GOT3 (cell line): ENCODE measurements around the gene NR5A2.

ENCODE experiments used
- DNase-seq: peaks from one replicate; lab custom pipeline; 2025; ENCODE audit warnings: mixed read lengths; lab: John Stamatoyannopoulos, UW

NR5A2 gene

DNA sequence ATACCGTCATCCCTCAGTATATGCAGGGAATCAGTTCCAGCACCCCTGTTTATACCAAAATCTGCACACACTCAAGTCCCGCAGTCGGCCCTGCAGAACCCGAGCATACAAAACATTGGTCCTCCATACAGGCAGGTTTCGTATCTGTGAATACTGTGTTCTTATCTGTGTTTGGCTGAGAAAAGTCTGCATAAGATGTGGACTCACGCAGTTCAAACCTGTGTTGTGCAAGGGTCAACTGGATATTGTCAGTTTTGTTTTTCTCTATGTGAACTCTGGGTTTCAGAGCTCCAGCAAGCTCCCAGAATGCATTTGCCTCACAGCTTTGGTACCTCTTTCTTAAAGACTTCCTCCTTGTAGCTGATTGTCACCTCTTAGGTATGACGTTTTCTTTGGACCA, 100.6 kb downstream of the NR5A2 start:
- no peak for DNase-seq

DNA sequence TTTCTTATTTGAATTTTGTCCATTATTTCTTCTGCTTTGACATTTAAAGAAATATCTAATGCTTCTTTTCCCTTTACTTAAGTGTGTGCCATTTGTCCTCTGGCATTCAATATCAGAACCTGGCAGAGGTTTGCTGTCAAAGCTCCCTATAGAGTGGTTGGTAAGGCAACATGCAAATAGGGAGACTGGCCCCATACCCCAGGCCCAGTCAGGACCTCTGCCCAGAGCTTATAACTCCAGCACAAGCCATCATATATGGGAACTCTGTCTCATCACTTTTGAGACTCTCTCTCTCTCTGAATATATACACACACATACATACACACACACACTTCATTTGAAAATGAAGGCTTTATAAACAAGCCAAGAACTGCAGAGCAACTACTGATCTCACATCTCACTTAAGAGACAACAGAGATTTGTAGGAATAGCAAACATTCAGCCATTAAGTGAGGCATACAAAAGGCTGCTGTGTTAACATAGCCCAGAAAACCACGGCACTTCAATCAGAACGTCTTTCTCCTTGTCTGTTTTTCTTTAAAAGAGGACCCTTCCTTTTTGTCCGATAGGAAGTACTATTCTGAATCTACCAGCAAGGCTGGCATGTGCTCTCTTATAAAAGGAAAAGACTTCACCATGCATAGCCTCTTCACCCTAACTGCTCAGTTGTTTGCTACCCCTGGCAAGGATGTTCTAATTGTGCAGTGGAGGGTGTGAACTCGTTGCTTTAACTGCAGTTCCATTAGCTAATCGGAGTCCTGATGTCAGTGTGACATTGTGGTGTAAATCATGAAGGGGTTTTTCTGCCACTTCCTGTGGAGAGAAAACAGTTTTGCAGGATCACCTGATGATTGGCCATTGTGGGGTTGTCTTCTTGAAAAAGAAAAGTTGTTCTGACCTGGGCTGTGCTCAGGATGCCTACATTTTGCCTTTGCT, 101.7 kb downstream of the NR5A2 start:
- DNase-seq, result no peak

DNA sequence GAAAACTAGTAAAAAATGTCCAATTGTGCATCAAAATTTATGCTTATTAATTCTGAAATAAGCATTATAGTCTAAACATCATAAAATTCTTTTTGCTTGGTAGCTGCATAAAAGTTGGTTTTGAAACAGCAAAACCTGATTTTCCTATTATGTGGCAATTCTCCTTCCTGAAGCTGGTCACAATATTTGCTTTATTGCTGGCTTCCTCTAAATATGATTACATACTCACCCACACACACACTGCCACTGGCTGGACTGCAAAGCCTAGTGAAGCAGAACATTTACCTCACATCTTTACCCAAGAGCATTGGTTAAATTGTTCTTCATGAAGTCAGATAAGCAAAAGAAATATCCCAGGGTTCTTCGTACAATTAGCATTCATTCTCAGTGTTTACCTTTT, 103.0 kb downstream of the NR5A2 start:
- no peak for DNase-seq

DNA sequence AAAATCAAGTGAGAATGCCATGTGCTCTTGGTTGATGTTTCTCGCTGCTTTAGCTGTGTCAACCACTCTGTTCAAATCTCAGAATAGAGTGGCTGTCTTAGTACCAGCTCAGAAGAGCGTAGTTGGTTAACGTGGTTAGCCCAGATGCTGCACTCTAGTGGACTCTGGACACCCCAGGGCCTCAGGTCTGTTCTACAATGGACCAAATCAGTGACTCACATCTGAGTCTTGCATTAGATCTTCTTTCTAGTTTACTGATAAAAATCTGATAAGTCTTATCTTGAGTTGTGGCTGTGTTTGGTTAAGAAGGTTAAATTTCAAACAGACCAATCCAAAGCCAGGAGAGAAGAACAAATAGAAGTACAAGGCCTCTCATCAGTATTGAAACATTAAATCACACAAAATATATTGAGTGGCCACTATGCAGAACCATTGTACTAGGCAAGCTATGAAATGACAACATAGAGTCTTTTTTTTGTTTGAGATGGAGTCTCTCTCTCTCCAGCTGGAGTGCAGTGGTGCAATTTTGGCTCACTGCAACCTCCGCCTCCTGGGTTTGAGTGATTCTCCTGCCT, 104.1 kb downstream of the NR5A2 start:
- no peak for DNase-seq

DNA sequence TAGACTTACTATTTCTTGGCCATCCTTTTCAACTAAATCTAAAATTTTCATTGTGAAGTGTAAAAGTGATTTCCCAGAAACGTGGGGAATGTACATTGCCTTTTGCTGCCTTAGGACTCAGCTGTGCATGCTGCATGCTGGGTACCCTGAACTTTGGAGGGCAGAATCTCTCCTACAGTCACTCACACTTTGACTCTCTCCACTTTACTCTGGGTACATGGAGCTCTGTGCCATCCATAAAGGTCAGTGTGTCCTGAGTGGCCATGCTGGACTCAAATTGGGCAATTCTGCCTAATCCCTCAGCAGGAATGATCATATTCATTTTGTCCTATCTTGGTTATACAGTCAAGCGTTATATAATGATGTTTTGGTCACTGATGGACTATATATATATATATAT, 105.6 kb downstream of the NR5A2 start:
- no peak for DNase-seq

DNA sequence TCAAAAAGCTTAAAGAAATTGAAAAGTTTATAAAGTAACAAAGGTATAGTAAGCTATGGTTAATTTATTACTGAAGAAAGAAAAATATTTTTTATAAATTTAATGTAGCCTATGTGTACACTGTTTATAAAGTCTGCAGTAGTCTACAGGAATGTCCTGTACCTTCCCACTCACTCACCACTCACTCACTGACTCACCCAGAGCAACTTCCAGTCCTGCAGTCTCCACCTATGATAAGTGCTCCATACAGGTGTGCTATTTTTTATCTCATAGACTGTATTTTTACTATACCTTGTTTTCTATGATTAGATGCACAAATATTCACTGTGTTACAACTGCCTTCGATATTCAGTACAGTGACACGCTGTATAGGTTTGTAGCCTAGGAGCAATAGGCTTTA, 106.6 kb downstream of the NR5A2 start:
- no peak for DNase-seq

DNA sequence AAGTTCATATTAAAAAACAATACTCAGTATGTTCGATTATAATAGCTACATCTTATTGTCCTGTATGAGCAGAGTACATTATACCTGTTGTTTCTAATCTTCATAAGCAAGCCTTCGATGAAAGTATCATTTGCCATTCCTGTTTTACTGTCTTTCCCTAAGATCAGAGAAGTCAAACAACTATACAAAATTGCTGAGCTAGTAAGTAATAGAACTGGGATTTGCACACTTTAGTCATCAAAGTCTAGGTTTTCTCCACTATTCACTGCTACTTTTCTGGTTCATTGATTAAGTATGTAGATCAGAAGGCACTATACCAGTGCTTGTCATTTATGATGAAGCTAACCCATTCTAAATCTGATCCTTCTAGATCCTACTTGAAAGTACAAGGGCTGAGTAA, 108.9 kb downstream of the NR5A2 start:
- DNase-seq, result no peak

DNA sequence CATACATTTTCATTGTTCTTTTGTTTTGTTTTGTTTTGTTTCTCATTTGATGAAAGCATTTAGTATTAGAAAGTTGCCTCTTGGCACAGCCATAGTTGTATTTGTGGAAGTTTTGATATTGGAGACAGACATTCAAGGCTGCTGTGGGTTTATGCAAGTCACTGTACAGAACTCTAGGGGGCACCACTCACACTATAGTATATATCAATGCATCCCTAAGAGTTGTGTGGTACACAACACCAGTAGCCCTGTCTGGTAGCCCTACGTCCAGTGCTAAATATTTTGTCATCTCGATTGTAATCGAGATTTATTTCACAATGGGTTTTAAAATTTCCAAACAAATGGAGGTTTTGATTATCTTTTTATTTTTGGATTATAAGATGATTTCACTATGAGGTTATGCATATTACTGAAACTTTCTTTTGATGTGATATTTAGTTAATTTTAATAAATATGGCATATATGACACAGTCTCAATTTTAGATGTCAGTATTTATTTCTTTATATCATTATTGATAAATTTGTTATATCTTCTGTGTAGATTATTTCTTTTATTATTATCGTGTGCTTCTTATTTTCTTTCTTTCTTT, 112.2 kb downstream of the NR5A2 start:
- DNase-seq, result no peak

DNA sequence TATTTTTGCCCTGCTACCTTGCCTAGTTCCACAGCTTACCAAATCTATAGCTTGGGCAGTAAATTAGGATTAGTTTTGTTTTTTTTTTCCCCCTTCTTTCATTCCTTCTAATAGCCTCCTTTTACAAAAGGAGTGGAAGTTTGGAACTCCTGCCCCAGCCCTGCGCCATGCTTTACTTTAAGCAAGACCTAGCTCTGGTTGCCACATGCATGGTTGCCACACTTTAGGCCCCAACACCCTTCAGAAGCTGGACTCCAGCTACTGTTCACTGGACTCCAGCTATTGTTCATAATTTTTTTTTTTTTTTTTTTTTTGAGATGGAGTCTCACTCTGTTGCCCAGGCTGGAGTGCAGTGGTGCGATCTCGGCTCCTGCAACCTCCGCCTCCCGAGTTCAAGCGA, 115.8 kb downstream of the NR5A2 start:
- DNase-seq, result no peak

DNA sequence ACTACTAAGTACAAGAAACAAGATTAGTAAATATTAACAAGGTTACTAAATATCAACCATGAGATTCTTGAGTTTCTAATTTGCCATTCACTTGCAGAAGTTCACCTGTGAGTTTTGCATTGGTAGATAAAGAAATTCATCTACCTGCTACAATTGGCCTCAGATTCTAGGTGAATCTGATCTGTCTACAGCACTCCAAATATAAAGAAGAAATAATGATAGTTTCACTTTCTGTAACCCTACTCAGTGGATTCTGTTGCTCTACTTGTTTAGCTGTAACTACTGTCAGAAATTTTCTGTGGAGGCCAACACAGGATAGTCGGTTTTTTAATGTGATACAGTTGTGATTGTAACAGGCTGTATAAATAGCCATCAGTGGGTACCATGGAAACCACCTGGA, 118.6 kb downstream of the NR5A2 start:
- no peak for DNase-seq

DNA sequence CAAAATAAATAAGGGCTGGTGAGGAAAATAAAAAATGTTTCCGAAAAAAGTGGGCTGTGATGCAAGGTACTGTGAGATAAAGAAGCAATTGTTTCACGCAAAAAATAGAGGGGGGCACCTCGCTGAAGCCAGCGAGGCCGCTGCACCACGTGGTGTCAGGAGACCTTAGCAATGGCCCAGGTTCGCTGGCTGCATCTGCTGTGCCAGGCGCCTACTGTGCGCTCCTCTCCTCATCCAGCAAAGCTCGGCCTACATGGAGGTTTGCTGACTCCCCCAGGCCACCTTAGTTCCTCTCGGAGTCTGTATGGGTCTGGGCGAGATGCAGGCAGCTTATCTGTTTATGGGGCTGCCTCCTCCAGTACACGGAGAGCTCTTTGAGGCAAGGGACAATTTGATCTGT, 119.6 kb downstream of the NR5A2 start:
- DNase-seq, result no peak

DNA sequence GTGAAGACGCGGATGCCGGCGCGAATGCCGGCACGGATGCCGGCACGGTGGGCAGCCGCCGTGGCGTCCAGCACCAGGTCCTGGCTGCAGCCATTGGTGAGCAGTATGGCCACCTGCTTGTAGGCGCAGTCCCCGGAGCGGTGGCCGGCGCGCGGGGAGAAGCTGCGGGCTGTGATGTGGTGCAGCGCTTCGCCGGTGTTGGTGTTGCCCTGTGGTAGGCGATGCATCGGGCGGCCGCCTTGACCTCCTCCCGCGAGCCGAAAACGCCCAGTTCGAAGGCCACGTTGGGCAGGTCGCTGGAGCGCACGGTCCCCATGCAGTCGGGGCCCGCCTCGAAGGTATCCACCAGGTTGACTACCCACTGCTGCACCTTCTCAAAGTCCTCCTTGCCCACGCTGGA, 120.2 kb downstream of the NR5A2 start:
- DNase-seq, result no peak

DNA sequence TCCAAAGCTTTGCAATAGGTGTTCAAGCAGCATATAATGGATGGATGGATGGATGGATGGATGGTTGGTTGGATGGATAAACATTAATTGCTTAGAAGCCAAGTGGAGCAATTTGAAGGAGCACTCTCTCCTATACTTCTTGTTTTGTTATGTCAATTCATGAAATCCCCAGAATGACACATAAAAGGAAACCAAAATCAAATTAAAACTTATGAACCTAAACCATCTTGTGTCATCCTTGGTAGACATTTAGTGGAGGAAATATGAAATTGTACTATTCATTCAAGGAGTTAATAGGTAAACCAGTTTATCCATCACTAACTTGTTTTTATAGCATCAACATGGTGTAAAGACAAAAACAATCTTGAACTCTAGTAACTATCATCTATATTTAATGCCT, 122.5 kb downstream of the NR5A2 start:
- no peak for DNase-seq

DNA sequence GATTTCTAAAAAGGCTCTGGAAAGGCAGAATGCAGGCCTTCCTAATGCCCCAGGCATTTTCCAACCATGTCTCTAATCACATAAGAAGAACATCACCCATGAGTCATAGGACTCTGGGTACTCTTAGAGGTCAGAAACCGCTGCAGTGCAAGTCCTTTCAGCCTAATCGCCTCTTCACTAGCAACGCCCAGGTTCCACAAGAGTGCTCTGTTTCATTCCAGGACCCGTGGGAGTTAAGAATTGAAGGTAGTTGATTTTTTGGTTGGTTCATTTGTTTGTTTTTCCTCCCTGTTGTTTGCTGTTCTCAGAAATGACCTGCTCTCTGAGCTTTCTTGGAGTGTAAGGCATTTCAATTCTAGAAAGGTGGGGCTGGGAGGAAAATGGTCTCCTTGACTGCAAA, 123.2 kb downstream of the NR5A2 start:
- no peak for DNase-seq

DNA sequence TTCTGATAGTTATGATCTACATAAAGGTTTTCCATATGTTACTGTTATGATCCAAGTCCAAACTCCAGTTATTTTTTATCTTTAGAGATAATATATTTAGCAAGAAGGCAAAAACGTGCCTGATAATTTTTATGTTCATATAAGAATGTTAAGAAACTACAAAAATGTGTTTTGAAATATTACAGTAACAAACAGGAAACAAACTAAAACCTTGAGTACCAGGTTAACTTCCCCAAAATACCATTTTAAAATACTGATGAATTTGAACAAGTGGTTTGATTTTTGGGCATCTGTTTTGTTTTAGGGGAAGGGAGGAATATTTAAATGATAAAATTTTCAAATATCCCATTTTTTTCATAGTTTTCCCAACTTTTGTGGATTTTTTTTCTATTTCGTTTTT, 124.8 kb downstream of the NR5A2 start:
- DNase-seq, result no peak

DNA sequence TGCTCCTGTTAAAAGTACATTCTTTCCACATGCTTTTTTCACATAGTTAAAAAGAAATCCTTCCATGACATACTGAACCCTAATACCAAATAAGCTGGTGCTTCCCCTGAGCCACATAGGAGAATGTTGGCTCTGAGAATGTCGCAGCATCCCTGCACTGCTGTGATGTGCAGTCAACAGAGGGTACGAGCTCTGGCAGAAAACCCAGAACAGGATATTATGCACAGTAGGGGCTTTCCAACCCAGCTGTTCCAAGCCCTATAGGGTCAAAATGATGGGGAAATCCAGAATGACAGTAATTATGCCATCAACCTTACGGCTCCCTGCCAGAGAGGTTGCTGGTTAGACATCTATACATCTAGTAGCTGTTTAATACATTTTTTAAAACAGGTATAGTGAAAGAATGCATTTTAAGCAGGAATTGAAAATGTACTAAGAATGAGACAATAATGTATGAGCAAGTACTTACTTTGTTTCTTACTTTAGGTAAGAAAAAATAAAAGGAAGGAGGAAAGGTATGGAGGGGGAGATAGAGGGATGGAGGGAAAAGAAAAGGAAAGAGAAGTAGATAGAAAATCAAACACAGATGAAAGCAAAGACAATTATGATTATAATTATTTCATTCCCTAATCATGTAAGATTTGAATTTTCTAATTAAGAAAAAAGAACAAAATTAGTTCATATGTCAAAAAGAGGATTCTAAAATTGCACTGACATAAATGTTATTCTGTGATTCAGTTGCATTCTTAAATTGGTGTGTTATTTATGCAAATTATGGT, 126.0 kb downstream of the NR5A2 start:
- DNase-seq, result no peak

DNA sequence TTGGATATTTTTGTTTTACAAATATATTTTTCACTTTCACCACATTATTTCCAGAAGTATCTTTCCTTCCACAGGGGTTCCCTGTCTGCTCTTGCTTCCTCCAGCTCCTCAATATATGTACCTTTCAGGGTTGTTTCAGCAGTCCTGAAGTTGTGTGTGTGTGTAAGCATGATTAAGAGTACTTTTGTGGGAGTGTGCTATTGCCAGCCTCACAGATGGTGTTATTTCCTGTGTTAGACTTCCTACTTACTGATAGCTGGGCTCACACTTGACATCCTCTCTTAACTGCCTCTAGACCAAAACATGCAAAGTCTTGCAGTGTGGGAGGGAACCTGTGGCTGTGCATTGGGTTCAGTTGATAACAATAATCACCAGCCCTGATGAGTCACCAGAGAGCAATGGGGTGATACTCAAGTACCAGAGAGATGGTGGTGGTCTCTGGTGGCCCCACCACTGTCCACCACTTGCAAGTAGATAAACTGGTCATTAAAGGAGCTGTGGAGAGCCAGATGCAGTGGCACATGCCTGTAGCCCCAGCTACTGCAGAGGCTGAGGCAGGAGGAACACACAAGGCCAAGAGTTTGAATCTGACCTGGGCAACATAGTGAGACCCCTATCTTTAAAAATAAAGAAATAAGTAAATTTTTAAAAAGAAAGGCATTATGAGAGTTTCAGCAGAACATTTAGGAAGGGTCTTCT, 126.7 kb downstream of the NR5A2 start:
- DNase-seq, result no peak

DNA sequence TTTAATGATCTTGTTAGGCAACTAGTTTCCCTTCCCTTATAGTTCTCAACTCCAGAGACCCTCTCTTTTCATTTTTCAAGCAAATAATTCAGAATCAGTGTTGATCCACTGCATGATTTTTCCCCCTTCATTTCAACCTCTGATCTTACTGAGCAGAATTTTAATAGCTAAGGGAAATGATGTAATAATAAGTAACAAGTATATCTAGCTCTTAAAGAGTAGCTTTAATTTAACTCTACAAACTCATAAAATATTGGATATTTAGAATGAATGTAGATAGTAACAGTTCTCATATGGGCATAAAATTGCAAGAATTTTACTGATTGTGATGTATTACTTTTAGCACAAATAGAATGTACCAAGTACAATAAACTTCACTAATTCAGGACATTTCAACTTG, 130.2 kb downstream of the NR5A2 start:
- DNase-seq, result no peak

DNA sequence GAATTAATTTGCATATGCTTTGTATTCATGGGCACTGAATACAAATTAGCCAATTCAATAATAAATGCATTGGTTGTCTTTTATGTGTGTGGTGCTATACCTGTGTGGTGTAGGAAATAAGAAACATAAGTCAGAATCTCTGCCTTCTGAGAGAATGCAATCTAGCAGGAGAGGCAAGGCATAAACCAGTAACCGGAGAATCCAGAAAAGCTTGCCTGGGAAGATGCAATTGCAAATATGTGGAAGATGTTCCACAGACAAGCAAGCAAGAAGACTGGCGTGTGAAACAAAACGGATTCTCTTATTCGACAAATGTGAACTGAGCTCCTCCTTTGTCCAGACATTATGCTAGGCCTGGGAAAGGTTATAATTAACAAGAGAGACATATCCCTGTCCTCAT, 134.3 kb downstream of the NR5A2 start:
- DNase-seq, result no peak

DNA sequence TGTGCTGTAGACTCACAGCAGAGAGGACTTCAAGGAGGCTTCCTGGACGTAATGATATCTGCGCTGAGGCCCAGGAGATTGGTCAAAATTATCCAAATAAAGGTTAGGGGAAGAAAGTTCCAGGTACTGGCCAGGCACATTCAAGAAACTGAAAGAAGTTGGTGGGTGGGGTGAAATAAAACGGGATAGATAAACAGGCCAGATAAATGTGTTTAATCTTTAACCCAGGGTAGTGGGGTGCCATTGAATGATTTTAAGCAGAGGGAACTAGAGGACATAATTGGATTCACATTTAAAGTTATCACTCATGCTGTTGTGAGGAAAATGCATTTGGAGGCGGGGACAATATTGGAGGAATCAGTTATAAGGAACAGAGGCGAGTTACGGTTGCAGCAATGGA, 134.7 kb downstream of the NR5A2 start:
- no peak for DNase-seq

DNA sequence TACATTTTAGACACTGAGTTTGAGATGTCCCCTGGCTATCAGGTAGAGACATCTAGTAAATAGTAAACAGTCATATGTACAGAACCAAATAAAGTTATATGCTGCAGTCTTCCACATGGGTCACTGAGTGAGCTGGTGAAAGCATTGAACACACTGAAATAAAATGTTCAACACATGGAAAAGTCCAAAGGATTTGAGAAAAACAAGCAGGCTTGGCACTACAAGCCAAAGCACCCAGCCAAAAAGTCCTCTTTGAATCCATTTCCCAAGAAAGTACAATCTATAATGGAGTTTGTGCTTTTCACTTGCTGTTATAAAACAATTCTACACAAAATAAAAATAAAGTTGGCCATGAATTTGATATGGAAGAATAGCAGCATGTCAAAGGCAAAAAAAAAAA, 135.4 kb downstream of the NR5A2 start:
- DNase-seq, result no peak

DNA sequence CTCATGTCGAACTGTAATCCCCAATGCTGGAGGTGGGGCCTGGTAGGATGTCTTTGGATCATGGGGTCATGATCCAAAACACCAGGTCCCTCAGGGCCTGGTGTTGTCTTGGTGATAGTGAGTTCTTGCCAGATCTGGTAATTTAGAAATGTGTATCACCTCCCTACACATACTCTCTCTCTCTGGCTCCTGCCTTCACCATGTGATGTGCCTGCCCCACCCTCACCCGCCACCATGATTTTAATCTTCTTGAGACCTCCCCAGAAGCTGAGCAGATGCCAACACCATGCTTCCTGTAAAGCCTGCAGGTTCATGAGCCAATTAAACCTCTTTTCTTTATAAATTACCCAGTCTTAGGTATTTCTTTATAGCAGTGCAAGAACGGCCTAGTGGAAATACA, 136.4 kb downstream of the NR5A2 start:
- DNase-seq, result no peak
